Measurements from ENCODE around the gene TMUB2.

Gene TMUB2

DNA sequence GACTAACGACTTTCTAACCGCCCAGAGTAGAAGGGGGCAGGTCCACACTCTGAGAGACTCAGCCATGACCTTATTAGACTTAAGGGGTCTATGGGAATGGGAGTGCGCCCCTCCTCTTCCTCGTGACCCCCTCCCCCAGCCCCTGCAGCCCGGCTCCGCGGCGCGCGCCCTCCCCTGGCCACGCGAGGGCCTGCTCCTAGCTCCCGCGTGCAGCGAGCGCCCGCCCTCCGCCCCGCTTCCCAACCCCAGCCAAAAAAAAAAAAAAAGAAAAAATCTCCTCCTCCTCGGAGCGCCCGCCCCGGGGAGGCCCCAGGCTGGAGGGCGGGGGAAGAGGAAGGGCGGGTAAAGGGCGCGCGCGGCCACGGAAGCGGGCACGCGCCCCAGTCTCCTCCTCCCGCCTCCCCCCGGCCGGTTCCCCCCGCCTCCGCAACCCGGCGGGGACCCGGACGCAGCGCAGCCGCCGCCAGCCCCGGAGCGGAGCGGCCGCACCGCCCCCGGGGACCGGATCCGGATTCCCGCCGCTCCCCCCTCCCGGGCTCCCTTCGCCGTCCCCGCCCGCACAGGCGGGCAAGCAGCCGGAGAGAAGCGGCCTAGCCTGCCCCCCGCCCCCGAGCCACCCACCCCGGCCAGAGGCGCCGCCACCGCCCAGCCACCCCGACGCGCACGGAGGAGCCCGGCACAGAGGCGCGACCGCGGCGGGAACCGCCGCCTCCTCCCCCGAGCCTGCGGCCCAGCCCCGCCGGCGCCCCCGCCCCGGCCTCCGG is 31.8 kb downstream of the TMUB2 start:
- Histone ChIP-seq H3K4me2 (ENCODE audit: low read length) (peak overlapping the region; percentile 97), H3K4me1 (ENCODE audit: insufficient read depth, low read length, severe bottlenecking) (peaks cover 39% of the 10 kb centered on the region), H3K9me2 (ENCODE audit: low read depth, low read length) (no peaks in the 10 kb centered on the region), H2AFZ (ENCODE audit: low read length) (no peak overlapping the region), H3K79me2 (ENCODE audit: insufficient read depth, low read length) (peaks cover 19% of the 10 kb centered on the region), H3K9me3 (ENCODE audit: low read length) (no peaks in the 10 kb centered on the region), H3K4me3 (ENCODE audit: low read depth, low read length, poor library complexity, severe bottlenecking) (peak overlapping the region; percentile 86), H3F3A (ENCODE audit: insufficient read depth, low read length) (no peaks in the 10 kb centered on the region), H3K36me3 (ENCODE audit: insufficient read depth, low read length) (peaks cover 45% of the 10 kb centered on the region), H3K27ac (ENCODE audit: low read depth, low read length, poor library complexity, severe bottlenecking) (peak overlapping the region; percentile 93), H3K9ac (ENCODE audit: low read length) (peak overlapping the region; percentile 99), H3K27me3 (ENCODE audit: insufficient read depth, low read length) (no peaks in the 10 kb centered on the region), H4K20me1 (ENCODE audit: insufficient read depth, low read length) (no peaks in the 10 kb centered on the region)
- no peak for TF ChIP-seq EZH2 (IDR thresholded peaks at IDR 0.05; ENCODE audit: borderline replicate concordance, low read length)
- TF ChIP-seq, protein P1, sequence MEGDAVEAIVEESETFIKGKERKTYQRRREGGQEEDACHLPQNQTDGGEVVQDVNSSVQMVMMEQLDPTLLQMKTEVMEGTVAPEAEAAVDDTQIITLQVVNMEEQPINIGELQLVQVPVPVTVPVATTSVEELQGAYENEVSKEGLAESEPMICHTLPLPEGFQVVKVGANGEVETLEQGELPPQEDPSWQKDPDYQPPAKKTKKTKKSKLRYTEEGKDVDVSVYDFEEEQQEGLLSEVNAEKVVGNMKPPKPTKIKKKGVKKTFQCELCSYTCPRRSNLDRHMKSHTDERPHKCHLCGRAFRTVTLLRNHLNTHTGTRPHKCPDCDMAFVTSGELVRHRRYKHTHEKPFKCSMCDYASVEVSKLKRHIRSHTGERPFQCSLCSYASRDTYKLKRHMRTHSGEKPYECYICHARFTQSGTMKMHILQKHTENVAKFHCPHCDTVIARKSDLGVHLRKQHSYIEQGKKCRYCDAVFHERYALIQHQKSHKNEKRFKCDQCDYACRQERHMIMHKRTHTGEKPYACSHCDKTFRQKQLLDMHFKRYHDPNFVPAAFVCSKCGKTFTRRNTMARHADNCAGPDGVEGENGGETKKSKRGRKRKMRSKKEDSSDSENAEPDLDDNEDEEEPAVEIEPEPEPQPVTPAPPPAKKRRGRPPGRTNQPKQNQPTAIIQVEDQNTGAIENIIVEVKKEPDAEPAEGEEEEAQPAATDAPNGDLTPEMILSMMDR (IDR thresholded peaks at IDR 0.05; ENCODE audit: low read length), result peak; percentile 75

DNA sequence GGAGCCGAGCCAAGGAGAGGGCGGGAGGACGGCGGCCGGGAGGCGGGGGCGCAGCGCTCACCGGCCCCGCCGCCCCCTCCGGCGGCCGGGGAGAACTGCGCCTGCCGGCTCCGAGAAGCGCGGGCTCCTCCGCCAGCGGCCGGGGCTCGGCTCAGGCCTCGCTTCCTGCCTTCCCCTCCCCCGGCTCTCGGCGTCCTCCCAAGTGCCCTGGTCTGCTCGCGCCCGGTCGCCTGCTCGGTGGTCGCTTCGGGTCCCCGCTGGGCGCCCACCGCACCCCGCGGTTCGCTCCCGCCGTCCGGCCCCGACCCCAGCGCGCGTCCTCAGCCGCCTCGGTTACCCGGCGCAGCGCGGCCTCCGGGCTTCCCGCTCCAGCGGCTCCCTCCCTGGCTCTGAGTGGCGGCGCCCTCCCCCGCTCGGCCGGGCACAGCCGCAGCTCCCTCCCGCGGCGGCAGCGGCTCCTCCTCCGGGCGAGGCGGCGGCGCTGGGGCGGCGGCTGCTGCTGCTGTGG is 32.4 kb downstream of the TMUB2 start:
- TF ChIP-seq EZH2 (IDR thresholded peaks at IDR 0.05; ENCODE audit: borderline replicate concordance, low read length), result no peak
- TF ChIP-seq, protein P1 (IDR thresholded peaks at IDR 0.05; ENCODE audit: low read length), result no peak
- H3K9ac ChIP-seq (ENCODE audit: low read length), result peak overlapping the region; percentile 99
- peak overlapping the region; percentile 86 for H3K4me3 ChIP-seq (ENCODE audit: low read depth, low read length, poor library complexity, severe bottlenecking)
- no peaks in the 10 kb centered on the region for H3K9me3 ChIP-seq (ENCODE audit: low read length)
- H3K27ac ChIP-seq (ENCODE audit: low read depth, low read length, poor library complexity, severe bottlenecking), result peak overlapping the region; percentile 85
- peak overlapping the region; percentile 46; the same call in 1 of the 2 replicates for H3K4me2 ChIP-seq (ENCODE audit: low read length)
- peaks cover 39% of the 10 kb centered on the region for H3K4me1 ChIP-seq (ENCODE audit: insufficient read depth, low read length, severe bottlenecking)
- H3K36me3 ChIP-seq (ENCODE audit: insufficient read depth, low read length), result peaks cover 38% of the 10 kb centered on the region
- no peaks in the 10 kb centered on the region for H4K20me1 ChIP-seq (ENCODE audit: insufficient read depth, low read length)
- H3K27me3 ChIP-seq (ENCODE audit: insufficient read depth, low read length), result no peaks in the 10 kb centered on the region
- no peak overlapping the region for H2AFZ ChIP-seq (ENCODE audit: low read length)
- peaks cover 19% of the 10 kb centered on the region for H3K79me2 ChIP-seq (ENCODE audit: insufficient read depth, low read length)
- no peaks in the 10 kb centered on the region for H3F3A ChIP-seq (ENCODE audit: insufficient read depth, low read length)
- no peaks in the 10 kb centered on the region for H3K9me2 ChIP-seq (ENCODE audit: low read depth, low read length)

DNA sequence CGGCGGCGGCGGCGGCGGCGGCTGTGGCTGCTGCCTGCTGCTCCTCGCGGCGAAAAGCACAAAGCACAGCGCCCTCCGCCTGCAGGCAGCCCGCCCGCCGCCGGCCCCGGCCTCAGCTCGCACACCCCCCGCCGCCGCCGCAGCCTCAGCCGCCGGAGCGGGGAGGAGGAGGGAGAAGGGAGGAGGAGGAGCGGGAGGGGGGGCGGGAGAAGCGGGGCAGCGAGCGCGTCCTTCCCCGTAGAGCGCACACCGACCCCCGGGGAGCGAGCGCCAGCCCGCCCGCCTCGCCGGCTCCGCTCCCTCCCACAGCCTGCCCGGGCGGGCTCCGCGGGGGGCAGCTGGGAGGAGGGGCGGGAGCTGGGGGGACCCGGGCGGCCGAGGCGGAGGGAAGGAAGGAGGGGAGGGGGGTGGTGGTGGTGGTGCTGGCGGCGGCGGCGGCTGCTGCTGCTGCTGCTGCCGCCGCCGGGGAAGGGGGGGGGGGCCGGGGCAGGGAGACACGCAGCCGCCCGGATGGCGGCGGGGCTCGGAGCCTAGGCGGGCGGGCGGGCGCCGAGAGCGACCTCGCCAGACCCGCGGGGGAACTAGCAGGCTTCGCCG is 32.9 kb downstream of the TMUB2 start, which contains the start of gene UBTF:
UBTF (minus strand) TSS at position 60 of the 597 bp plus-strand sequence. CDS start 1,446 bp downstream, outside the sequence.
- Histone ChIP-seq H3K4me3 (ENCODE audit: low read depth, low read length, poor library complexity, severe bottlenecking) (peak within 1 kb of the TSS; percentile 86), H3F3A (ENCODE audit: insufficient read depth, low read length) (no peaks in the 10 kb centered on the region), H3K9ac (ENCODE audit: low read length) (peak within 1 kb of the TSS; percentile 99), H3K4me1 (ENCODE audit: insufficient read depth, low read length, severe bottlenecking) (peaks cover 39% of the 10 kb centered on the region), H3K27ac (ENCODE audit: low read depth, low read length, poor library complexity, severe bottlenecking) (peak within 1 kb of the TSS; percentile 85), H3K9me2 (ENCODE audit: low read depth, low read length) (no peaks in the 10 kb centered on the region), H3K27me3 (ENCODE audit: insufficient read depth, low read length) (no peaks in the 10 kb centered on the region), H3K36me3 (ENCODE audit: insufficient read depth, low read length) (peaks cover 33% of the 10 kb centered on the region), H4K20me1 (ENCODE audit: insufficient read depth, low read length) (no peaks in the 10 kb centered on the region), H2AFZ (ENCODE audit: low read length) (no peak within 1 kb of the TSS), H3K4me2 (ENCODE audit: low read length) (peak within 1 kb of the TSS; percentile 65), H3K79me2 (ENCODE audit: insufficient read depth, low read length) (peaks cover 19% of the 10 kb centered on the region), H3K9me3 (ENCODE audit: low read length) (no peaks in the 10 kb centered on the region)
- TF ChIP-seq EZH2 (IDR thresholded peaks at IDR 0.05; ENCODE audit: borderline replicate concordance, low read length), result no peak
- TF ChIP-seq, protein P1 (IDR thresholded peaks at IDR 0.05; ENCODE audit: low read length), result no peak

All from OCI-LY1 (cell line).